HL-60 (cell line): ENCODE results near the gene ZNF319.

ENCODE experiments used
- DNase-seq, 2 experiments: peaks; one replicate each; pipeline ENCODE4 v3.0.0-alpha.2; 2010 to 2020; ENCODE audit warnings: low read depth in 1 of 2, low spot score in 1 of 2
- H3K27ac ChIP-seq: fragments of 250-450 bp; sonication (Bioruptor Pico); replicated peaks from 2 replicates; pipeline ENCODE4 v1.5.1; 2020; ENCODE audit warnings: mild to moderate bottlenecking, moderate library complexity
- H3K27me3 ChIP-seq: fragments of 250-450 bp; sonication (Bioruptor Pico); 2 replicates; pipeline ENCODE4 v1.5.1; 2021; ENCODE audit warnings: mild to moderate bottlenecking, moderate library complexity; ENCODE audit not compliant: insufficient read depth, poor library complexity, severe bottlenecking
- H3K4me3 ChIP-seq: replicated peaks from 2 replicates; pipeline ENCODE4 v1.5.1; 2011; ENCODE audit warnings: mild to moderate bottlenecking, control low read depth, low read length; ENCODE audit not compliant: insufficient read depth
- GABPA ChIP-seq: IDR thresholded peaks from 2 replicates; pipeline ENCODE4 v1.6.1; 2012; ENCODE audit warnings: low read depth
- POLR2AphosphoS5 ChIP-seq: IDR thresholded peaks from 2 replicates; pipeline ENCODE4 v1.6.1; 2012; ENCODE audit warnings: low read depth
- REST ChIP-seq: IDR thresholded peaks from 2 replicates; pipeline ENCODE4 v1.6.1; 2012; ENCODE audit warnings: low read depth; ENCODE audit not compliant: insufficient replicate concordance
- SPI1 ChIP-seq: IDR thresholded peaks from 2 replicates; pipeline ENCODE4 v1.6.1; 2012; ENCODE audit warnings: low read depth, mild to moderate bottlenecking, borderline replicate concordance
- TF ChIP-seq, protein P1 (sequence below): IDR thresholded peaks from one replicate; pipeline ENCODE4 v1.5.1; 2011; ENCODE audit warnings: low read length, control low read depth, inconsistent platforms; ENCODE audit not compliant: insufficient read depth

The ZNF319 gene

GRCh38 chr16:57948027-57948426, 52.4 kb downstream of the ZNF319 start:
- TF ChIP-seq POLR2AphosphoS5 = no peak
- no peak for TF ChIP-seq GABPA
- TF ChIP-seq, protein P1, sequence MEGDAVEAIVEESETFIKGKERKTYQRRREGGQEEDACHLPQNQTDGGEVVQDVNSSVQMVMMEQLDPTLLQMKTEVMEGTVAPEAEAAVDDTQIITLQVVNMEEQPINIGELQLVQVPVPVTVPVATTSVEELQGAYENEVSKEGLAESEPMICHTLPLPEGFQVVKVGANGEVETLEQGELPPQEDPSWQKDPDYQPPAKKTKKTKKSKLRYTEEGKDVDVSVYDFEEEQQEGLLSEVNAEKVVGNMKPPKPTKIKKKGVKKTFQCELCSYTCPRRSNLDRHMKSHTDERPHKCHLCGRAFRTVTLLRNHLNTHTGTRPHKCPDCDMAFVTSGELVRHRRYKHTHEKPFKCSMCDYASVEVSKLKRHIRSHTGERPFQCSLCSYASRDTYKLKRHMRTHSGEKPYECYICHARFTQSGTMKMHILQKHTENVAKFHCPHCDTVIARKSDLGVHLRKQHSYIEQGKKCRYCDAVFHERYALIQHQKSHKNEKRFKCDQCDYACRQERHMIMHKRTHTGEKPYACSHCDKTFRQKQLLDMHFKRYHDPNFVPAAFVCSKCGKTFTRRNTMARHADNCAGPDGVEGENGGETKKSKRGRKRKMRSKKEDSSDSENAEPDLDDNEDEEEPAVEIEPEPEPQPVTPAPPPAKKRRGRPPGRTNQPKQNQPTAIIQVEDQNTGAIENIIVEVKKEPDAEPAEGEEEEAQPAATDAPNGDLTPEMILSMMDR = no peak
- TF ChIP-seq REST = no peak
- TF ChIP-seq SPI1 = no peak
- Histone ChIP-seq H3K27me3 (no peaks in the 10 kb centered on the region), H3K27ac (no peak overlapping the region), H3K4me3 (no peak overlapping the region)
- DNase-seq = no peak

DNA sequence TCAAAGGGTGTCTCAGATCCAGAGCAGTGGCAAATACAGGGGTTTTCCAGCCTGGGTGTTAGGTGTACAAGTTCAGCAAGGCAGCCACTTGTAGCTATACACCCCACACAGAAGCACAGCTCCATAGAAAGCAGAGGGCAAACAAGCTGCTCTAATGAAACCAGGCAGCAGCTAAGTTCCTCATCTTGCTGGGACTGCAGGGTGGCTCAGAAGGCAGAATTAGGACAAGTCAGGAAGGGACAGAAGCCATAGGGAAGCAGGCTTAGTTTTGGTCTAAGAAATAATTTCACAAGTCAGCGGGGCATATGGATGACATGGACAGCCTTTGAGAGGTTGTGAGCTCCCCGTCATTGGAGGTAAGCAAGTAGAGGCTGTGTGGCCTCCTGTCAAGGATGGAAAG, 53.2 kb downstream of the ZNF319 start:
- Histone ChIP-seq H3K27me3 (no peaks in the 10 kb centered on the region), H3K27ac (no peak overlapping the region), H3K4me3 (no peak overlapping the region)
- DNase-seq = no peak
- TF ChIP-seq POLR2AphosphoS5 = no peak
- no peak for TF ChIP-seq SPI1
- TF ChIP-seq REST = no peak
- TF ChIP-seq, protein P1 = no peak
- no peak for TF ChIP-seq GABPA

- DNase-seq = no peak
- H3K4me3 ChIP-seq = no peak overlapping the region
- no peaks in the 10 kb centered on the region for H3K27me3 ChIP-seq
- H3K27ac ChIP-seq = no peak overlapping the region
- TF ChIP-seq, protein P1 = no peak
- TF ChIP-seq SPI1 = no peak
- TF ChIP-seq POLR2AphosphoS5 = no peak
- TF ChIP-seq REST = no peak
- no peak for TF ChIP-seq GABPA
Observed at GRCh38 chr16:57946181-57946801, 54.2 kb downstream of the ZNF319 start.
